ENCODE data around the gene CCDC50.

DNA sequence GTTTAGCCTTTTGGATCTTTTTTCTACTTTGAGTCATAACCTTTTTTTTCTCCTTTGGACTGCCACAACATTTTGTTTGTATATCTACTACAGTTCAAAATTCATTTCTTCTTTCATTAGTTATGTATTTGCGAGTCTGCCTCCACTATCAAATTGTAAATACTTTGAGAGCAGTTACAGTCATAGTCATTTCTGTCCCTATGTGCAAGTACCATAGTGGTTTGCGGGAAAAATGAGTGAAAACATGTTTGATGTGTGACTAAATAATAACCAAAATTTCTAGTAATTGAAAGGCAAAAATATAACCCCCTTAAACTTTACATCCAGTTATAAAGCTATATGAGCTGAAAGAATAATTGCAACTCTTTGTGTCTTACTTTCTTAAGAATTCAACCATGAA, 45.8 kb upstream of the CCDC50 start:
- TF ChIP-seq, protein P1, sequence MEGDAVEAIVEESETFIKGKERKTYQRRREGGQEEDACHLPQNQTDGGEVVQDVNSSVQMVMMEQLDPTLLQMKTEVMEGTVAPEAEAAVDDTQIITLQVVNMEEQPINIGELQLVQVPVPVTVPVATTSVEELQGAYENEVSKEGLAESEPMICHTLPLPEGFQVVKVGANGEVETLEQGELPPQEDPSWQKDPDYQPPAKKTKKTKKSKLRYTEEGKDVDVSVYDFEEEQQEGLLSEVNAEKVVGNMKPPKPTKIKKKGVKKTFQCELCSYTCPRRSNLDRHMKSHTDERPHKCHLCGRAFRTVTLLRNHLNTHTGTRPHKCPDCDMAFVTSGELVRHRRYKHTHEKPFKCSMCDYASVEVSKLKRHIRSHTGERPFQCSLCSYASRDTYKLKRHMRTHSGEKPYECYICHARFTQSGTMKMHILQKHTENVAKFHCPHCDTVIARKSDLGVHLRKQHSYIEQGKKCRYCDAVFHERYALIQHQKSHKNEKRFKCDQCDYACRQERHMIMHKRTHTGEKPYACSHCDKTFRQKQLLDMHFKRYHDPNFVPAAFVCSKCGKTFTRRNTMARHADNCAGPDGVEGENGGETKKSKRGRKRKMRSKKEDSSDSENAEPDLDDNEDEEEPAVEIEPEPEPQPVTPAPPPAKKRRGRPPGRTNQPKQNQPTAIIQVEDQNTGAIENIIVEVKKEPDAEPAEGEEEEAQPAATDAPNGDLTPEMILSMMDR (IDR thresholded peaks at IDR 0.05 in 2 of 3, conservative IDR thresholded peaks at IDR 0.05 in 1 of 3; ENCODE audit: control insufficient read depth in 2 of 3, extremely low read depth in 1 of 3, insufficient read depth in 1 of 3, low read depth in 3 of 3, low read length in 3 of 3), result no peak
- TF ChIP-seq IKZF1 (conservative IDR thresholded peaks at IDR 0.05) (no peak), BHLHE40 (IDR thresholded peaks at IDR 0.05; ENCODE audit: borderline replicate concordance in 1 of 2, low read depth in 2 of 2, low read length in 1 of 2) (no peak), NBN (IDR thresholded peaks at IDR 0.05) (no peak), SIX5 (IDR thresholded peaks at IDR 0.05; ENCODE audit: low read depth, low read length, severe bottlenecking) (no peak), POLR2AphosphoS2 (IDR thresholded peaks at IDR 0.05; ENCODE audit: low read depth, low read length) (no peak), NFYB (IDR thresholded peaks at IDR 0.05; ENCODE audit: insufficient read depth, low read depth, low read length) (no peak), ZNF24 (IDR thresholded peaks at IDR 0.05) (no peak)
- TF ChIP-seq, protein P2, sequence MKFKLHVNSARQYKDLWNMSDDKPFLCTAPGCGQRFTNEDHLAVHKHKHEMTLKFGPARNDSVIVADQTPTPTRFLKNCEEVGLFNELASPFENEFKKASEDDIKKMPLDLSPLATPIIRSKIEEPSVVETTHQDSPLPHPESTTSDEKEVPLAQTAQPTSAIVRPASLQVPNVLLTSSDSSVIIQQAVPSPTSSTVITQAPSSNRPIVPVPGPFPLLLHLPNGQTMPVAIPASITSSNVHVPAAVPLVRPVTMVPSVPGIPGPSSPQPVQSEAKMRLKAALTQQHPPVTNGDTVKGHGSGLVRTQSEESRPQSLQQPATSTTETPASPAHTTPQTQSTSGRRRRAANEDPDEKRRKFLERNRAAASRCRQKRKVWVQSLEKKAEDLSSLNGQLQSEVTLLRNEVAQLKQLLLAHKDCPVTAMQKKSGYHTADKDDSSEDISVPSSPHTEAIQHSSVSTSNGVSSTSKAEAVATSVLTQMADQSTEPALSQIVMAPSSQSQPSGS (IDR thresholded peaks at IDR 0.05; ENCODE audit: low read length), result peak; percentile 33; the same call in 1 of the 2 replicates
- TF ChIP-seq, protein P3, sequence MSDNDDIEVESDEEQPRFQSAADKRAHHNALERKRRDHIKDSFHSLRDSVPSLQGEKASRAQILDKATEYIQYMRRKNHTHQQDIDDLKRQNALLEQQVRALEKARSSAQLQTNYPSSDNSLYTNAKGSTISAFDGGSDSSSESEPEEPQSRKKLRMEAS (IDR thresholded peaks at IDR 0.05; ENCODE audit: low read depth, low read length), result no peak

Measured in GM12878 (cell line).